Gastroesophageal sphincter (tissue), 3 donors: ENCODE measurements around the gene TRMT13.

Experiments
- POLR2AphosphoS5 ChIP-seq: sonication (generic); formaldehyde crosslinking; IDR thresholded peaks from one replicate; pipeline ENCODE4 v1.6.1; 2017; ENCODE audit warnings: antibody characterized with exemption
- TF ChIP-seq, protein P1 (sequence below), 4 experiments: fragments of 200-600 bp in 2 of 4; fragments of 450-650 bp in 2 of 4; sonication (generic) in 1 of 4; IDR thresholded peaks; one replicate each; pipeline ENCODE4 v1.5.1; 2017 to 2019; ENCODE audit warnings: antibody characterized with exemption in 4 of 4, mild to moderate bottlenecking in 2 of 4, moderate library complexity in 2 of 4

DNA sequence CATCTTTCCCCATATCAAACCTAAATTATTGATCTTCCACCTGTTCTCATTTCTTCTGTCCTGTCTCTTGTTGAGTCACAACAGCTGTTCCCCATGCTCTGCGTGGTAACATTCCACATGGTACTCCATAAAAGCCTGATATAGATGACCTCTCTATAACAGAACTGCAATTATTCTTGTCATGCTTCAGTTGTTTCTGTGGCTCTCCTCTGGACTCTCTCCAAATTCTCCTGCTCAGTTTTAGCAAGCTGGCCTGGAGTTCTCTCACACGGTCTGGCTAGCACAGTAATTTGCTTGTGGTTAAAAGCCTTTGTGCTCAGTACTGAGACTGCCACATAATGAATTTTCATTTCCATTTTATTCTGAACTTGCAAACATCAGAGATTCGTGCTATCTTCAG, 55.7 kb downstream of the TRMT13 start:
- TF ChIP-seq POLR2AphosphoS5, result no peak
- TF ChIP-seq, protein P1, sequence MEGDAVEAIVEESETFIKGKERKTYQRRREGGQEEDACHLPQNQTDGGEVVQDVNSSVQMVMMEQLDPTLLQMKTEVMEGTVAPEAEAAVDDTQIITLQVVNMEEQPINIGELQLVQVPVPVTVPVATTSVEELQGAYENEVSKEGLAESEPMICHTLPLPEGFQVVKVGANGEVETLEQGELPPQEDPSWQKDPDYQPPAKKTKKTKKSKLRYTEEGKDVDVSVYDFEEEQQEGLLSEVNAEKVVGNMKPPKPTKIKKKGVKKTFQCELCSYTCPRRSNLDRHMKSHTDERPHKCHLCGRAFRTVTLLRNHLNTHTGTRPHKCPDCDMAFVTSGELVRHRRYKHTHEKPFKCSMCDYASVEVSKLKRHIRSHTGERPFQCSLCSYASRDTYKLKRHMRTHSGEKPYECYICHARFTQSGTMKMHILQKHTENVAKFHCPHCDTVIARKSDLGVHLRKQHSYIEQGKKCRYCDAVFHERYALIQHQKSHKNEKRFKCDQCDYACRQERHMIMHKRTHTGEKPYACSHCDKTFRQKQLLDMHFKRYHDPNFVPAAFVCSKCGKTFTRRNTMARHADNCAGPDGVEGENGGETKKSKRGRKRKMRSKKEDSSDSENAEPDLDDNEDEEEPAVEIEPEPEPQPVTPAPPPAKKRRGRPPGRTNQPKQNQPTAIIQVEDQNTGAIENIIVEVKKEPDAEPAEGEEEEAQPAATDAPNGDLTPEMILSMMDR (IDR thresholded peaks at IDR 0.05), result no peak
